Mesodermal cell (in vitro differentiated cells): ENCODE measurements around the gene LIME1.

Experiments
- H3K27ac ChIP-seq: 2 replicates; pipeline ENCODE4 v1.7.0; 2013; ENCODE audit warnings: mild to moderate bottlenecking, low read depth, low read length, moderate library complexity; ENCODE audit not compliant: severe bottlenecking
- H3K36me3 ChIP-seq: 2 replicates; pipeline ENCODE4 v1.7.1; 2013; ENCODE audit warnings: mild to moderate bottlenecking, low read length, moderate library complexity; ENCODE audit not compliant: control insufficient read depth, insufficient read depth
- H3K4me1 ChIP-seq: one replicate; pipeline ENCODE4 v1.7.1; 2013; ENCODE audit warnings: mild to moderate bottlenecking, low read length; ENCODE audit not compliant: insufficient read depth, control insufficient read depth, poor library complexity, severe bottlenecking
- H3K4me3 ChIP-seq: 2 replicates; pipeline ENCODE4 v1.7.0; 2013; ENCODE audit warnings: low read length, control low read depth, mild to moderate bottlenecking; ENCODE audit not compliant: insufficient read depth, poor library complexity, severe bottlenecking; ENCODE audit errors: extremely low read depth
- H3K9me3 ChIP-seq: 2 replicates; pipeline ENCODE4 v1.7.1; 2013; ENCODE audit warnings: mild to moderate bottlenecking, low read length, moderate library complexity; ENCODE audit not compliant: control insufficient read depth
- WGBS, 2 experiments: methylation state at CpG; one replicate each; pipeline ENCODE4 v1.1.5; 2013; ENCODE audit warnings: missing lambda C conversion rate in 2 of 2; ENCODE audit not compliant: insufficient coverage in 2 of 2; 5-methylcytosine and 5-hydroxymethylcytosine counted together

The LIME1 gene

GRCh38 chr20:63693083-63693732 is 43.3 kb upstream of the LIME1 start:
- WGBS, 2 experiments: 97 to 100% methylated on average over 7 to 8 of the region's 10 CpGs
- Histone ChIP-seq H3K9me3 (no peaks in the 10 kb centered on the region), H3K27ac (no peak overlapping the region), H3K4me3 (no peak overlapping the region), H3K4me1 (peaks cover 11% of the 10 kb centered on the region), H3K36me3 (peaks cover 6% of the 10 kb centered on the region)

- H3K4me1 ChIP-seq: peaks cover 18% of the 10 kb centered on the region
- H3K9me3 ChIP-seq: no peaks in the 10 kb centered on the region
- WGBS, 2 experiments: 95 to 96% methylated on average over 12 to 21 of the region's 21 CpGs
- H3K36me3 ChIP-seq: peaks cover 6% of the 10 kb centered on the region
- no peak overlapping the region for H3K27ac ChIP-seq
- no peak overlapping the region for H3K4me3 ChIP-seq
Observed at GRCh38 chr20:63693733-63694583, 42.5 kb upstream of the LIME1 start.

GRCh38 chr20:63694584-63695423 is 41.7 kb upstream of the LIME1 start:
- H3K4me1 ChIP-seq: peaks cover 27% of the 10 kb centered on the region
- H3K4me3 ChIP-seq: no peak overlapping the region
- peaks cover 7% of the 10 kb centered on the region for H3K36me3 ChIP-seq
- WGBS, 2 experiments: 95 to 96% methylated on average over 35 to 36 of the region's 37 CpGs
- H3K27ac ChIP-seq: no peak overlapping the region
- H3K9me3 ChIP-seq: no peaks in the 10 kb centered on the region

GRCh38 chr20:63695424-63696305 is 40.8 kb upstream of the LIME1 start:
- Histone ChIP-seq H3K9me3 (no peaks in the 10 kb centered on the region), H3K4me1 (peaks cover 28% of the 10 kb centered on the region), H3K4me3 (no peak overlapping the region), H3K36me3 (peaks cover 10% of the 10 kb centered on the region), H3K27ac (no peak overlapping the region)
- WGBS, 2 experiments: 94 to 96% methylated on average over 21 to 25 of the region's 25 CpGs

GRCh38 chr20:63696306-63696627 is 40.2 kb upstream of the LIME1 start:
- Histone ChIP-seq H3K4me1 (peaks cover 28% of the 10 kb centered on the region), H3K36me3 (peaks cover 10% of the 10 kb centered on the region), H3K27ac (no peak overlapping the region), H3K4me3 (no peak overlapping the region), H3K9me3 (no peaks in the 10 kb centered on the region)
- WGBS, 2 experiments: 67 to 70% methylated on average over 2 to 5 of the region's 6 CpGs

GRCh38 chr20:63696628-63697356 is 39.7 kb upstream of the LIME1 start, which contains the start of gene TNFRSF6B:
TSS of gene TNFRSF6B (plus strand) at chr20:63696652. CDS start at chr20:63696768, 116 bp downstream.
- H3K4me1 ChIP-seq: peaks cover 28% of the 10 kb centered on the region
- no peak within 1 kb of the TSS for H3K4me3 ChIP-seq
- H3K27ac ChIP-seq: no peak within 1 kb of the TSS
- no peaks in the 10 kb centered on the region for H3K9me3 ChIP-seq
- whole genome bisulfite sequencing, 2 experiments: 83 to 85% methylated on average over 37 to 52 of the region's 52 CpGs
- H3K36me3 ChIP-seq: peaks cover 10% of the 10 kb centered on the region

GRCh38 chr20:63697357-63697867 is 39.1 kb upstream of the LIME1 start:
- Histone ChIP-seq H3K4me1 (peaks cover 28% of the 10 kb centered on the region), H3K36me3 (peaks cover 10% of the 10 kb centered on the region), H3K4me3 (no peak overlapping the region), H3K27ac (no peak overlapping the region), H3K9me3 (no peaks in the 10 kb centered on the region)
- WGBS, 2 experiments: 90 to 97% methylated on average over 5 to 6 of the region's 7 CpGs

GRCh38 chr20:63697868-63698545 is 38.5 kb upstream of the LIME1 start:
- H3K27ac ChIP-seq: no peak overlapping the region
- H3K36me3 ChIP-seq: peaks cover 10% of the 10 kb centered on the region
- 92% methylated on average over 31 to 34 of the region's 40 CpGs for WGBS, 2 experiments
- H3K9me3 ChIP-seq: no peaks in the 10 kb centered on the region
- peaks cover 28% of the 10 kb centered on the region for H3K4me1 ChIP-seq
- no peak overlapping the region for H3K4me3 ChIP-seq
